ENCODE measurements around the gene EFCAB12.

The EFCAB12 gene

DNA sequence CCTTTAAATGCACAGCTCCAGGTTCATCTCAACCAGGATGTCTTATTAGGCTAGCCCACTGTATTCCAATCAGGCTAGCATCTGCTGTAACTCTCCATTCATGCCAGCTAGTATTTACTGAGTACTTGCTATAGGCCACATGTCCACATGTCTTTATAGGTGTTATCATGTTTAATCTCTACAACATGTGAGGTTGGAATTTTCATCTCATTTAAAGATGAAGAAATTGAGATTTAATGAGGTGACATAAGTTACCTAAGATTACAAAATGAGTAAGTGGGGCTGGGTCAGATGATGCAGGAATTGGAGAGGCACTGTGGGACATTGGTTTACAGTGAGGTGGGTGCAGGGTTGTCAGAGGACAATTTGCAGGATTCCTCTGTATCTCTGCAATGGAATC lies 14.5 kb upstream of the EFCAB12 start:
- no peak for DNase-seq

DNA sequence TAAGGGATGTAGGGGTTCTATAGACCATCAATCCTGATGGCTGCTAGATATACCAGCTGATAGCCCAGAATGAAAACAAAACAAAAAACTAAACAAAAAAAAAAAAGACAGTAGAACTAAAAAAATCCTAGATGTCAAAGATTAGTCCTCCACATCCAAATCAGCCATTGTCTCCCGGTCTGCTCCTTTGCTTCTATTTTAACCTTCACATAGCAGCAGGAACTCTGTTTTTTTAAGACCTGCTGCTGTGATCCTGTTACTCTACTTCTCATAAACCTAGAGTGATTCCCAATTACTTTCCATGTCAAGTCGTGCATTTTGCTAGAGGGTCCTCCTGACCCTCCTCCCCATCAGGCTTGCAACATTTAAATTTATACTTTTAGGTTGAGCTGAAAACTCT lies 14.1 kb upstream of the EFCAB12 start:
- DNase-seq, result no peak

DNA sequence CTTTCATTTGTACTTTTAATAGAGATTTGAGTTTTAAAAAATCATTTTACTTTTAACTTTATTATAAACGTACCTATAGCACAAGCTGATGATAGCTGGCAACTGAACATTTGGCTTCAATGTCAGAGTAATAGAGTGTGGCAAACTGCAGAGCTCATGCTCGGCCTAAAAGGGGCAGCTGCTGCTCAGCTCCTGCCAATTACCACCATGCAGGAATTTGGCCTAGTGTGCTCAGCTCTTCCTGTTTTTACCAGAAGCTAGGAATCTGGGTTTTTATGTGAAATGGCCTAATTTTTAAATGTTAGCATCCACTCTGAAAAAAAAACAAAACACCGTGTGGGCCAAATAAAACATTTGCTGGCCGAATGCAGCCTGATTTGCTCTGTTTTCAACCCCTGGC lies 13.3 kb upstream of the EFCAB12 start:
- no peak for DNase-seq

DNA sequence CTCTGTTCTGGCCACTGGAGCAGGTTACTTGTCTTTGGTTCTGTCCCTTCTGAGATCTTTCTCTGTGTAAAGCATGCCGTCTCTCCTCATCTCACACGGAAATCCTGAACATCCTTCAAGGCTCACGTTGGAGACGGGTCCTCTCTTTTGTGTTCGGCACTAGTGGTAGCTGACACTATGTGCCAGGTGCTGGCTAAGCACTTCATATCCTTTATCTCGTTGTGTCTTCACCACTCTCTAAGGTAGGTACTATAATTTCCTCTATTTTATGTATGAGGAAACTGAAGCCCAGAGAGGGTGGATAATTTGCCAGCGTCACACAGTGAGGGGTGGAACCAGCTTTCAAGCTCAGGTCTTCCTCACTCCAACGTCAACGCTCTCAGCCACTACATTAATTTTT lies 12.8 kb upstream of the EFCAB12 start:
- DNase-seq, result peak in 1 of 2 donors; percentile 39

DNA sequence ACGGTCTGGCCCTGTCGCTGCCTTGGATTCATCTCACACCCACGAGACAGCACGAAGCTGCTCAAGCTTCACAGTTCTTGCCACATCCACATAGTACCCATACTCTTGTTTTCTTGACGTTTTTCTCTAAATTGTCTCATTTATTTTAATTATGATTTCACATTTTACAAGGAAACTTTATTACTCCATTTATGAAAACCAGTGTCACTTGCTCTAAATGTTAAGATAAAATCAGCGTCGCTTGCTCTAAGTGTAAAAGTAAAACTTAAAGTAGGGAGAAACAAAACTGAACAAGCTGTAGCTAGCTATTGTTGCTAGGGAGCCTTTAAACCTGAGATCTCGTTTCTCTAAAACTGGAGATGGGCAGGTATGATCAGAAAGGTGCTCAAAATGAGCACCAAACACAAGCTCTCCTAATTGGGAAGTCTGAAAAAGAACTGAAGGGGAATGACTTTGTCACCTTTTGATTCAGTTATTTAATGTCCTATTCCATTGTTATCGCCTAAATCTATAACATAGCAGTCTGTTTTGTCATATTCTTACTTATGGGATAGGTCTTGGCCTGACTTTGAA lies 12.3 kb upstream of the EFCAB12 start:
- DNase-seq, result no peak

DNA sequence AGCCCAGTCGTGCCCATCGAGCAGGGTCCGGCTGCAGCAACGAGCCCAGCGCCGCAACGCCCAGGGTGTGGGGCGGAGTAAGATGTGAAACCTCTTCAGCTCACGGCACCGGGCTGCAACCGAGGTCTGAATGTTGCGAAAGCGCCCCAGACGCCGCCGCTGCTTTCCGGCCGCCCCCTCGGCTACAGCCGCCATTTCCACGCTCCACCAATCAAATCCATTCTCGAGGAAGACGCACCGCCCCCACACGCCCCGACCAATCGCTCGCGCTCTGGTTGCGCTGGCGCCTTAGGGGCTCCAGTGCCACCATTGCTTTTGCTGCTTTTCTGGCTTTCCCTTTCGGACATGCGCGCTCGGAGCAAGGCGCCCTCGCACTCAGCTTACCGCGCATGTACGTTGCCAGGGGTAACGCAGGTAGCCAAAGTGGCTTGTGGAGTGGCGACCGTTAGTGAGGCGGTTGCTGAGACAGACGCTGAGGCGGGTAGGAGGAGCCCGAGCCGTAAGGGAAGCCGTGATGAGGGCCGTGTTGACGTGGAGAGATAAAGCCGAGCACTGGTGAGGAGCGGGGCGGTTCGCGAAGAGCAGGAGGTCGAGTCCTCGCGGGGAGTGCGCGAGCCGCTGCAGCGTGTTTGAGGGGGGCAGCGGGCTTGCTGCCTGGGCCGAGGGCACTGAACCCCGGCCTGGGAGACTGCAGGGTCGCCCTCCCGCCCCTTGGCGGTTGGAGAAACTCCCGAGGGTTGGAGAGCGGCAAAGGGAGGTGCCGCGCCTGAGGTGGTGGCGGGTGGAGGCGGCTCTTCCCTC lies 11.6 kb upstream of the EFCAB12 start, which contains the start of the genes IFT122 and MBD4:
Gene IFT122, plus strand, starts transcription at position 408 of the 801 bp plus-strand sequence. Its CDS starts 107 bp downstream, at position 515.
Gene MBD4, minus strand, starts transcription at position 132 of the 801 bp plus-strand sequence. Its CDS starts 115 bp downstream, at position 17.
- peak; percentile 99 to 100 for DNase-seq

DNA sequence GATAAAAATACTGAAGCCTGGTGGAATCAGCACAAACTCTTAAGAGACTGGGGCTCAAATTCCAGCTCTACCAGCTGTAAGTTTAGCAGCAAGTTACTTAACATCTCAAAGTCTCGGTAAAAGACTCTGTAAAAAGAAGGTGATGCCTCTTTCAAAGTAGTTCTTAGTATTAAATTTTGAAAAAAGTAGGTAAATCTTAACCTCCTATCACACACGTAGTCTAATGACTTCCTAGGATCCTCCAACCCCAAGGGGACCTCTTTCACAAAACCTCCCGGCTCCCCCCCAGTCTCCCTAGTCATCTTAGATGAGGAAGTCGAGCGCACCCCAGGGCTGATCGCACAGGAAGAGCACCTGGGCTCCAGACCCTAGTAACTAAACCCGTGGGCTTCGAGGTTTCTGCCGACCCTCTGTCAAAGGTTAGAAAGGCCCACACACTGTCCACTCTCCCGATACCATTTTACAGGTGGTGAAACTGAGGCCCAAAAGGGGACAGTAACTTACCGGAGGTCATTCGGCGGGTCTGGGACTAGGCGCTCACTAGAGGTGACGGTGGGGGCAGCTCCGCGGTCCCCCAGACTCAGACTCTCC lies 10.9 kb upstream of the EFCAB12 start:
- DNase-seq, result peak; percentile 36 to 46

DNA sequence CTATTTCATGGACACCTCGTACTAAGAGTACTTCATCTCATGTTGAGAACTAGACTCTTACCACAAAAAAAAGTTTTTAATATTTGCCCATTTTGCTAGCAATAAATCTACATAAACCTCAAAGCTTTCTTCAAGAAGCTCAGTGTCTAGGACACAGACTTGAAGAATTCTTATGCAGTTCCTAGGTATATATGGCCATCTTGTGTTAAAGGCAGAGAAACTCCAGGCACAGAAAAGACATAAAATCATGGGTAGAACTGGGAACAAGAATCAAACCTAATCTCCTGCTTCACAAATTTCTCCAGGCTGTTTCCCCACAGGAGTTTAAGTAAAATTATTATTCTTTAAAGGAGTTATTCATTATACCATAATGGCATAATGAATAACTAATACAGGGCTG lies 6.9 kb upstream of the EFCAB12 start:
- DNase-seq, result no peak

DNA sequence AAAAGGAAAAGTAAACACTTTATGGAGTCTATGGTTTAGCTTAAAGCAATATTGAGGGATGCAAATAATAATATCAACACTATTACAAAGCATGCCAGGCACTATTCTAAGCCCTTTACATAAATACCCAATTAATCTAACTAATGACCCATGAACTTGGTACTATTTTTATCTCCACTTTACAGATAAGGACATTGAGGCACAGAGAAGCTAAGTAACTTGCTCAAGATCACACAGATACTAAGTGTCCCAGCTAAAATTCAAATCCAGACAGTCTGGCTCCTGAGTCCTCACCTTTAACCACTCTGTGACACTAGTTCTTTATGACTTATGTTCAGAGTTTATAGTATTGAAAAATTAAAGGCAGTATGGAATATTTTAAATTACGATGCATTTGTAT lies 5.7 kb upstream of the EFCAB12 start:
- DNase-seq, result no peak

DNA sequence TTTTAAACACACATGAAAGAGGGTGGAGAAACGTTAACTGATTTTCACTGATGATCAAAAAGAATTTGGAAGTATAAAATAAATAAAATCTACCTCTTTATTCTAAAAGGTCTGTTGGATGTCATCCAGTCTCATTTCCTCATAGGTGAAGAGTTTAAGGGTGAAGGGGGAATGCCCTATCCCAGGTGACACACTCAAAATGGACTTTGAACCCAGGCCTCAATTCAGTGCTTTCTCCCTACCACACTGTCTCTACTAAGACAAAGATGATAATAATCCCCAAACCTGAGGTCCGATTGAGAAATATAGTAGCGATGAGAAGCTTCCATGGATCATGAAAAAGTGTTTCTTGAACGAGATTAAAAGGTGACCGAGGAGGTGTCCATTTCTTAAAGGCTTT lies 5.1 kb upstream of the EFCAB12 start:
- no peak for DNase-seq

DNA sequence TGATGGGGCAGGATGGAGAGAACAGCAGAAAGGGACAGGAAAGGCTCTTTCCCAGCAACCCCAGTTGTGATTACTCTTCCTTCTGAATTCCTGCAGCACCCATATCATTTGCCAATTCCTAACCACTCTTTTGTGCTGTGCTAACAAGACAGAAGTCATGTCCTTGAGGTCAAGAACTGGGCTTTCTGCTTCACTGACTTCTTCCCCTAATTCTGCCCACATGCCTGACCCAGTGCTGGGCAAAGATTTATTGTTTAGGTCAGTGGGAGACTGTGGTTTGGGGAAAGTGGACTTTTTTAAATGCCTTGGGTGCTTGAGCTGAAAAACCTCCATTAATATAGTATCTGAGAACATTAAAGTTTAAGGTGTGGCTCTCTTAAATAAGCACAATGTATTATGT lies 4.2 kb upstream of the EFCAB12 start:
- no peak for DNase-seq

DNA sequence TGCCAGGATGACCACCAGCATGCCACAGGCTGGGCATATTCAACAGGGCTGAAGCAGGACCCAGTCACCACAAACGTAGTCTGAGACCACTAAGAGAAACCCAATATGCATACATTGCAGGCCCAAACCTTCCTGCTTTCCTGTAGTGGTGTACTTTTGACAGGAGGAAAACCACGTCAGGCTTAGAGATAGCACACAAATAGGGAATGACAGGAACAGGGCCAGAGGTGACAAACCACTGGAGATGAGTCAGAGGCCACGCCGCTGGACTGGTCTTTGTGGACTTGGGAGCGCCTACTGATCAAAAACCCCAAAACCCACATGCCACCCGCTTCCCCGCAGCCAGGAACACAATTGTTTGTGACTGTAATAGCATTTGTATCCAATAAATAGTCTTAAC lies 3.6 kb upstream of the EFCAB12 start:
- no peak for DNase-seq

DNA sequence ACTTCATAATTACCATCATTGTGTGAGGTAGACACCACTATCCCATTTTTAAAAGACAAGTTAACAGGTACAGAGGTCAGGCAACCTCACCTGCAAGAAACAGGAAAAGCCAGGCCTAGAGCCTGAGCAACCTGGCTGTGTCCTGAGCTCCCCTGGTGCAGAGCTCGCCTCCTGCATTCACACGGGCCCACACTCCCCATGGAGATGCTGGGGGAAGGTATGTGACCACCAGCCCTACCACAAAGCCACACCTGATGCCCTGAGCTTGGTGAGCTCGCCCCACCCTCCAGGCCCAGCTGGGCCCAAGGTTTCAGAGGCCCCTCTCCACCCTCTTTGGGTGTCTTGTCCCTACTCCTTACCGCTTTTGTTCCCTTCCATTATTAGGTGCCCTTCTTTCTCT lies 1.2 kb upstream of the EFCAB12 start:
- no peak for DNase-seq

DNA sequence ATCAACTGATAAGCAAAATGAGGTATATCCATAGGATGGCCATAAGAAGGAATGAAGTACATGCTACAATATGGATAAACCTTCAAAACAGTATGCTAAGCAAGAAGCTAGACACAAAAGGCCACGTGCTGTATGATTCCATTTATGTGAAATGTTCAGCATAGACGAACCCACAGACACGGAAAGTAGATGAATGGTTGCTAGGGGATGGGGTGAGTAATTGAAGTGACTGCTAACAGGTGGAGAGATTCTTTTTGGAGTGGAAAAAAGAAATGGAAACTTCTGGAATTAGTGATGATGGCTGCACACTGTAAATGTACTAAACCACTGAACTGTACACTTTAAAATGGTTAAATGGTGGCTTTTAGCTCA lies 630 bp upstream of the EFCAB12 start:
- no peak for DNase-seq

DNA sequence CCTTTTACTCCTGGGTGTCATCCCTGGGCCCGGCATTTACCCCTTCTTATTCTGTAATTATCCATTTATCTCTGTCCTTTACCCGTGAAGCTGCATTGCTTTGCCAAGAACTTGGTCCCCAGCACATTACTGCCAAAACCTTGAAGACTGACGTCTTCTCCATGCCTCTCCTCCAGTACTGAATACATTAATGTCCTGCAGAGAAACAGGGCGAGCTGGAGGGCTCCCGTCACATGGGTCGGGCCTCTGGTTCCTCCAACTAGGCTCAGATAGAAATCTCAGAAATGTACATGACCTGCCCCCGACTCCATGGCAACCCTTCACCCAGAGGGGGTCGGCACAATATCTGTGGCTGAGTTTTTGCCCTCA lies 445 bp downstream of the EFCAB12 start:
- no peak for DNase-seq

DNA sequence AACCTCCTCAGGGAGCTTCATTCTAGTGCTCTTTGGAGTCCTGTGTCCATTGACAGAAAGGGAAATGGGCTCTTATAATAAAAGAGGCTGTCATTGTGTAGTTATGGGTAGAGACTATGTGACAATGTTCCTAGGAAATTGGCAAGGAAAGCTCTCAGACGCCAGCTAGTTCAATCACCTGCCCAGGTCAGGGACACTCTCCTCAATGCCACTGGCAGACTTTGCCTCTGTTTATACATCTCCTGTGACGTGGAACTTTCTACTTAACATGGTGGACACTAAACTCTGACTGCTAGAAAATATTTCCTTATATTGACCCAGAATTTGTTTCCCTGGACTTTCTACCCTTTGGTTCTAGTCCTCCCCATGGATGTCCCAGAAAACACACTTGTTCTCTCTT lies 2.8 kb downstream of the EFCAB12 start:
- DNase-seq, result no peak

DNA sequence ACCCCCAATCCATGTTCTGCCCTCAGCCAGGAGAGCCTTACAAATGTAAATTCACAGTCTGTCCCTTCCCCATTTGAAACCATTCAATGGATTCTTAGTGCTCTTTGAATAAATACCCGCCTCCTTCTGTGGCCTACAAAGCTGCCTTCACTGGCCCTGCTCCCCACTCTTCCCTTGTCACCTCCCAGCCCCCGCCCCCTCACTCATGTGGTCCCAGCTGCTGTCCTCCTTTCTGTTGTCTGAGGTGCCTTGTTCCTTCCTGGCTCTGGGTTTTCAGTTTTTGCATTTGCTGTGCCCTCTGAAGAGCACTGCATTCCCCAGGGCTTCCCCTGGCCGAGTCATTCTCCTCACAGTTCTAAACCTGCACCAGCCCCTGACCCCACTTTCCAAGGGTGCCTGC lies 3.2 kb downstream of the EFCAB12 start:
- no peak for DNase-seq

DNA sequence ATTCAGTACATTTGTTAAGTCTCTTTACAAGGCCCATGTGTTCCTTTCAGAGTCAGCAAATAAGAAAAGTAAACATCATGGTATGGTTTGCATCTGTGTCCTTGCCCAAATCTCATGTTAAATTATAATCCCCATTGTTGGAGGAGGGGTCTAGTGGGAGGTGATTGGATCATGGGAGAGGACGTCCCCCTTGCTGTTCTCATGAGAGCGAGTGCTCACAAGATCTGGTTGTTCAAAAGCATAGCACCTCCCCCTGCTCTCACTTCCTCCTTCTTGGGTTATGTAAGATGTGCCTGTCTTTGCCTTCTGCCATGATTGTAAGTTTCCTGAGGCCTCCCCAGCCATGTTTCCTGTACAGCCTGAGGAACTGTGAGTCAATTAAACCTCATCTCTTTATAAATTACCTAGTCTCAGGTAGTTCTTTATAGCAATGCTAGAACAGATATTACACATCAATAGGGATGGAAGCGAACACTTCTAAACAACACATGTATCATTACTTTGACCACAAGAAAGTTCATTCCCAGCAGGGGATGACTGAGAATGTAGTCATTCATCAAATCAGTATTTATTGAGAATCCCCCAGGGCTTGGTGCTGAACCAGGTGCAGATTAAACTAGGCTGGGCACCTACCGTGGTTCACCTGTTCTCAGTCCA lies 4.1 kb downstream of the EFCAB12 start:
- peak in 1 of 2 donors; percentile 42 for DNase-seq

DNA sequence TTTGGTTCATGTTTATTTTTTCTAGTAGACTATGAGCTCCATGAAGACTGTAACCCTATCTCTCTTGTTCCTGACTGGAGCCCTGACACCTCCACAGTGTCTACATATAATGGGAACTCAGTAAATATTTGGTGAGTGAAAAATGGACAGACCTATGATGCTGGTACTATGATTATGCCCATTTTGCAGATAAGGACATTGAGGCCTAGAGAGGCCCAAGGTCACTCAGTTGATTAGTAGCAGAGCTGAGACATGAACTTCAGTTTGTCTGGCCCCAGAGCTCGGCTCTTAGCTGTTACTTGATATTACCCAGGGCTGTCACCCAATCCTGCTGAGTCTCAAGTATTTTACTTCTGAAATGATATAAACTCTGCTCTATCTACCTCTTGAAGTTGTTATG lies 5.5 kb downstream of the EFCAB12 start:
- DNase-seq, result no peak

DNA sequence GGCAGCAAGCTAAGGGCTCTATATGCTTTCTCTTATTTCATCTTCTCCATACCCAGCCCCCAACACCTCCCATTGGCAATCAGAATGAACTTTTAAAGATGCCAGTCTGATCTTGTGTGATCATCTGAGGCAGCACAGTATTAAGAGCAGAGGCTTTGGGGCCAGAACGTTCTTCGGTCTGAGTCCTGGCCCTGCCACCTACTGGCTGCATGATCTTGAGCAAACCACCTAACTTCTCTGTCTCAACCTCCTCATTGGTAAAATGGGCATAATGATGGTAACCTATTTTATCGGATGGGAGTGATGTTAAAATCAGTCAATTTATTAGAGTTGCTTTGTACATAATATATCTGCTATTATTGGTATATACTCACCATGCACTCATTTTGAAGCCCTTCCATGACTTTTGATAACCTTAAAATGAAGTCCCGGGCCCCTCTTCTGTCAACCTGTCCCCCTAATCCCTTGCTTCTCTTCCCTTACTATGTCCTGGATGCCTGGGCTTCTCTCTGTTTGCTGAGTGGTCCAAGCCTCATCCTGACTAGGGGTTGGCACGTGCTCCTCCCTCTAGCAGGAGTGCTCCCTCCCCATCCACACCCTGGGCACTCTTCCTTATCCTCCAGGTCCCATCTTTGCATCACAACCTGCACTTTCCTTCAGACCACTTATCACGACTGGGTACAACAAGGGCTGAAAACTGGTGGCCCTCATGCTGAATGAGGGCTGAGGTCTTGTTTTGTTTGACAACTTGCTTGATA lies 6.3 kb downstream of the EFCAB12 start:
- DNase-seq, result no peak

DNA sequence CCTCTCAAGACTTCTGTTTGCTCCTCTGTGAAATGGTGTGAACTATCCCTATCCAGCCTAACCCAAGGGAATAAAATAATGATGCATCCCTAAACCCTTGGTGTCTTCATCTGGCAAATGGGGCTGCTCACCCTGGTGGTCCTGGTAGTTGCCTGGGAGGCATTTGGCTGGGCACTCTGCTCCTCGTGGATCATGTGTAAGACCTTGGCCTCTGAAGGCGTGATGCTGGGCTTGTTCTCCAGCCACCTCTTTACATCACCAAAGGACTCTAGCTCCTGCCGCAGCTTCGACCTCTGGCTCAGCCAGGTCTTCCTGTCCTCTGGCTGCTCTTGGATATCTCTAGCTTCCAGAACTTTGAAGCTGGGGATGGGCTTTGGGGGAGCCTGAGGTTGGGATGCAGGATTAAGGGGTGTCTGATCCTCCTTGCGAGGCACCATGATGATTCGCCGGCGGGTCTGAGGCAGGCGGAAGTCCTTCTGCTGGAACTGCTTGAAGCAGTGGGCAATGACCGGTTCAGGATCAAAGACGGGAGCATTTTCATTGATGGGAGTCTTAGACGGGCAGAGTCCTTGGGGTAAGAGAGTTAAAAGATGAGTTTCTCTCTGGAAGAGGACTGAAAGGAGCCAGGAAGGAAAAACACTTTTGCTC lies 7.1 kb downstream of the EFCAB12 start:
- DNase-seq, result no peak

DNA sequence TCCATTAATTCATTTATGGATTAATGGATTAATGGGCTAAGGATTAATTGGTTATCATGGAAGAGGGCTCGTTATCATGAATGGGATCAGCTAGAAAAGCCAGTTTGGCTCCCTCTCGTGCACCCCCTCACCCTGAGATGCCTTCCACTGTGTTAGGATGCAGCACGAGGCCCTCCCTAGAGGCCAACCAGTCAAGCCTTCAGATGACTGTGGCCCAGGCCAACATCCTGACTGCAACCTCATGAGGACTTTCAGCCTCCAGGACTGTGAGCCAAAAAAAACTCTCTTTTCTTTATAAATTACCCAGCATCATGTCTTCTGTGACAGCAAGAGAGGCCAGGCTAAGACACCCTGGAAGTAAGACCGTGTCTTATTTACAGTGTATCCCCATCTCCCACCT lies 9.0 kb downstream of the EFCAB12 start:
- no peak for DNase-seq
